WTC11 (cell line): ENCODE results near the gene COA1. TPM values are rescaled to one million over a fixed set of nuclear protein-coding genes. Genes with fewer than 3 reads are reported as not detected.
A peak's percentile ranks its signal among the peaks of the same experiment; 100 is the strongest.

Experiments used
- ATAC-seq: fragments of 200-7000 bp; cut with Tn5 transposase; 2 replicates; pipeline ENCODE4 v1.10.0; 2021; ENCODE audit warnings: mild to moderate bottlenecking, moderate library complexity
- CTCF ChIA-PET: fragments of 300-600 bp; sonication (Branson Sonifier 250); formaldehyde crosslinking; loops from one replicate; lab custom pipeline; 2021; ENCODE audit warnings: antibody characterized with exemption; lab: Charles Lee
- POLR2A ChIA-PET: fragments of 350-600 bp; sonication (Branson Sonifier 250); formaldehyde crosslinking; loops from one replicate; lab custom pipeline; 2021; ENCODE audit warnings: antibody characterized with exemption; lab: Charles Lee
- DNase-seq: peaks from one replicate; pipeline ENCODE4 v3.0.0; 2021; ENCODE audit warnings: low spot score
- H3K27ac Mint-ChIP-seq: 2 replicates; pipeline ENCODE4 v1.8.0; 2021; ENCODE audit warnings: mixed read lengths
- H3K27me3 Mint-ChIP-seq: 2 replicates; pipeline ENCODE4 v1.8.0; 2021; ENCODE audit warnings: low read depth, mild to moderate bottlenecking, moderate library complexity, mixed read lengths
- H3K36me3 Mint-ChIP-seq: 2 replicates; pipeline ENCODE4 v1.8.0; 2021; ENCODE audit warnings: mixed read lengths
- H3K4me1 Mint-ChIP-seq: 2 replicates; pipeline ENCODE4 v1.8.0; 2022; ENCODE audit warnings: mixed read lengths
- H3K4me3 Mint-ChIP-seq: 2 replicates; pipeline ENCODE4 v1.8.0; 2021; ENCODE audit warnings: mild to moderate bottlenecking, moderate library complexity, mixed read lengths
- H3K9me3 Mint-ChIP-seq: 2 replicates; pipeline ENCODE4 v1.8.0; 2021; ENCODE audit warnings: mixed read lengths
- AR ChIP-seq: fragments of 250-450 bp; sonication (Bioruptor Pico); IDR thresholded peaks from 2 replicates; pipeline ENCODE4 v1.9.0; 2021; ENCODE audit warnings: mild to moderate bottlenecking
- CREB1 ChIP-seq: sonication (generic); formaldehyde crosslinking; IDR thresholded peaks from 2 replicates; pipeline ENCODE4 v1.8.0; 2023; ENCODE audit warnings: mild to moderate bottlenecking, missing genetic modification reagents
- E2F5 ChIP-seq: sonication (generic); formaldehyde crosslinking; IDR thresholded peaks from 2 replicates; pipeline ENCODE4 v1.8.1; 2022; ENCODE audit warnings: mild to moderate bottlenecking, moderate library complexity, missing genetic modification reagents
- FOXJ3 ChIP-seq: sonication (generic); formaldehyde crosslinking; IDR thresholded peaks from 2 replicates; pipeline ENCODE4 v1.9.0; 2021; ENCODE audit warnings: missing genetic modification reagents, mild to moderate bottlenecking, borderline replicate concordance
- HMGA2 ChIP-seq: fragments of 250-450 bp; sonication (Bioruptor Pico); IDR thresholded peaks from 2 replicates; pipeline ENCODE4 v1.4.0; 2021; ENCODE audit warnings: mild to moderate bottlenecking, moderate library complexity
- IRF2 ChIP-seq: sonication (generic); formaldehyde crosslinking; IDR thresholded peaks from 2 replicates; pipeline ENCODE4 v1.8.0; 2022; ENCODE audit warnings: low read depth, missing genetic modification reagents, borderline replicate concordance
- JAZF1 ChIP-seq: fragments of 250-450 bp; sonication (Bioruptor Pico); IDR thresholded peaks from 2 replicates; pipeline ENCODE4 v1.9.0; 2021; ENCODE audit warnings: moderate library complexity, mild to moderate bottlenecking, inconsistent platforms
- NFATC4 ChIP-seq: fragments of 250-450 bp; sonication (Bioruptor Pico); IDR thresholded peaks from 2 replicates; pipeline ENCODE4 v1.9.0; 2021; ENCODE audit warnings: mild to moderate bottlenecking
- NFE2L1 ChIP-seq: sonication (generic); formaldehyde crosslinking; IDR thresholded peaks from 2 replicates; pipeline ENCODE4 v1.8.1; 2023; ENCODE audit warnings: missing genetic modification reagents
- NR1H2 ChIP-seq: sonication (generic); formaldehyde crosslinking; IDR thresholded peaks from 2 replicates; pipeline ENCODE4 v1.9.0; 2021; ENCODE audit warnings: mild to moderate bottlenecking, moderate library complexity, missing genetic modification reagents
- PREB ChIP-seq: sonication (generic); formaldehyde crosslinking; IDR thresholded peaks from 2 replicates; pipeline ENCODE4 v1.8.1; 2022; ENCODE audit warnings: mild to moderate bottlenecking, missing genetic modification reagents, moderate library complexity, borderline replicate concordance
- SMAD4 ChIP-seq: sonication (generic); formaldehyde crosslinking; IDR thresholded peaks from 2 replicates; pipeline ENCODE4 v1.8.0; 2022; ENCODE audit warnings: mild to moderate bottlenecking, missing genetic modification reagents
- TEAD1 ChIP-seq: sonication (generic); formaldehyde crosslinking; IDR thresholded peaks from 2 replicates; pipeline ENCODE4 v1.8.0; 2022; ENCODE audit warnings: mild to moderate bottlenecking, missing genetic modification reagents
- ZNF281 ChIP-seq: sonication (generic); formaldehyde crosslinking; IDR thresholded peaks from 2 replicates; pipeline ENCODE4 v1.8.0; 2023; ENCODE audit warnings: mild to moderate bottlenecking, missing genetic modification reagents
- total RNA-seq: library from RNA; stranded (reverse); gene quantifications from 3 replicates; pipeline ENCODE4 v1.2.3, GENCODE V29; 2021
- TF ChIP-seq, protein P1 (sequence below): sonication (generic); formaldehyde crosslinking; IDR thresholded peaks from 2 replicates; pipeline ENCODE4 v1.8.1; 2023; ENCODE audit warnings: mild to moderate bottlenecking, missing genetic modification reagents
- TF ChIP-seq, protein P2 (sequence below): sonication (generic); formaldehyde crosslinking; conservative IDR thresholded peaks from 2 replicates; pipeline ENCODE4 v1.8.1; 2022; ENCODE audit warnings: mild to moderate bottlenecking, missing genetic modification reagents
- TF ChIP-seq, protein P3 (sequence below): fragments of 250-450 bp; sonication (Bioruptor Pico); IDR thresholded peaks from 2 replicates; pipeline ENCODE4 v1.8.0; 2021; ENCODE audit warnings: mild to moderate bottlenecking

The COA1 gene
- total RNA-seq, 1 experiment from 2014 or later, result 132 TPM

DNA sequence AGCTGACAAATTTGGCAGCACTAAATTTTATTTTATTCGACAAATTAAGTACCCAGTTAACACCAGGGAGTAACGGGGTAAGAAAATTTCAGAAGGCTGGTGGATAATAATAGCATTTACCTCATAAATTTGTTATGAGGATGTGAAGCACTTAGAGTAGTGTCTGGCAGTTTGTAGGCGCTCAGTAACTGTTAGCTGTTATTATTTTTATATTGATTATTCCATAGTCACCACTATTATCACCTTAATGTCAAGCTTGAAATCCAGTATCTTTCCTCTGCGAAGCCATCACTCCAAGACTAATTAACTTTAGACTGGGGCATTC, 563 bp upstream of the COA1 start:
- Mint-ChIP-seq H3K36me3 (no peaks in the 10 kb centered on the region; the same call in 1 of the 2 replicates), H3K27ac (peak overlapping the region; percentile 32; the same call in 1 of the 2 replicates), H3K9me3 (no peaks in the 10 kb centered on the region), H3K27me3 (no peaks in the 10 kb centered on the region), H3K4me3 (peak overlapping the region; percentile 96), H3K4me1 (peaks cover 20% of the 10 kb centered on the region)
- ATAC-seq (no peak), DNase-seq (no peak)
- ChIA-PET CTCF (interaction anchor here (0.8 to 3.5 kb wide), 5 partner anchors 9 to 493 kb away, joined by 3 to 45 read pairs (median 4); partner anchors contain the start of gene STK17A), POLR2A (interaction anchor here (0.6 to 0.9 kb wide), 2 partner anchors 28 to 210 kb away, joined by 3 read pairs; no protein-coding TSS in a partner anchor)
- TF ChIP-seq NR1H2, result no peak
- TF ChIP-seq PREB (CRISPR knock-in tag), result no peak
- TF ChIP-seq, protein P1, sequence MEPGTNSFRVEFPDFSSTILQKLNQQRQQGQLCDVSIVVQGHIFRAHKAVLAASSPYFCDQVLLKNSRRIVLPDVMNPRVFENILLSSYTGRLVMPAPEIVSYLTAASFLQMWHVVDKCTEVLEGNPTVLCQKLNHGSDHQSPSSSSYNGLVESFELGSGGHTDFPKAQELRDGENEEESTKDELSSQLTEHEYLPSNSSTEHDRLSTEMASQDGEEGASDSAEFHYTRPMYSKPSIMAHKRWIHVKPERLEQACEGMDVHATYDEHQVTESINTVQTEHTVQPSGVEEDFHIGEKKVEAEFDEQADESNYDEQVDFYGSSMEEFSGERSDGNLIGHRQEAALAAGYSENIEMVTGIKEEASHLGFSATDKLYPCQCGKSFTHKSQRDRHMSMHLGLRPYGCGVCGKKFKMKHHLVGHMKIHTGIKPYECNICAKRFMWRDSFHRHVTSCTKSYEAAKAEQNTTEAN, result no peak
- TF ChIP-seq, protein P2, sequence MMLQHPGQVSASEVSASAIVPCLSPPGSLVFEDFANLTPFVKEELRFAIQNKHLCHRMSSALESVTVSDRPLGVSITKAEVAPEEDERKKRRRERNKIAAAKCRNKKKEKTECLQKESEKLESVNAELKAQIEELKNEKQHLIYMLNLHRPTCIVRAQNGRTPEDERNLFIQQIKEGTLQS (CRISPR knock-in tag), result no peak
- TF ChIP-seq IRF2 (CRISPR knock-in tag), result no peak
- no peak for TF ChIP-seq CREB1 (CRISPR knock-in tag)
- TF ChIP-seq HMGA2 (CRISPR knock-in tag), result no peak
- no peak for TF ChIP-seq NFE2L1 (CRISPR knock-in tag)
- no peak for TF ChIP-seq TEAD1 (CRISPR knock-in tag)
- TF ChIP-seq AR (CRISPR knock-in tag), result no peak
- no peak for TF ChIP-seq NFATC4 (CRISPR knock-in tag)
- TF ChIP-seq, protein P3, sequence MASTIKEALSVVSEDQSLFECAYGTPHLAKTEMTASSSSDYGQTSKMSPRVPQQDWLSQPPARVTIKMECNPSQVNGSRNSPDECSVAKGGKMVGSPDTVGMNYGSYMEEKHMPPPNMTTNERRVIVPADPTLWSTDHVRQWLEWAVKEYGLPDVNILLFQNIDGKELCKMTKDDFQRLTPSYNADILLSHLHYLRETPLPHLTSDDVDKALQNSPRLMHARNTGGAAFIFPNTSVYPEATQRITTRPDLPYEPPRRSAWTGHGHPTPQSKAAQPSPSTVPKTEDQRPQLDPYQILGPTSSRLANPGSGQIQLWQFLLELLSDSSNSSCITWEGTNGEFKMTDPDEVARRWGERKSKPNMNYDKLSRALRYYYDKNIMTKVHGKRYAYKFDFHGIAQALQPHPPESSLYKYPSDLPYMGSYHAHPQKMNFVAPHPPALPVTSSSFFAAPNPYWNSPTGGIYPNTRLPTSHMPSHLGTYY (CRISPR knock-in tag), result no peak
- no peak for TF ChIP-seq FOXJ3
- TF ChIP-seq JAZF1, result no peak
- no peak for TF ChIP-seq SMAD4 (CRISPR knock-in tag)
- no peak for TF ChIP-seq E2F5 (CRISPR knock-in tag)
- no peak for TF ChIP-seq ZNF281 (CRISPR knock-in tag)
